Gastrocnemius medialis (tissue), 4 donors: ENCODE data around the gene FPGS.

Source experiments
- CTCF ChIP-seq, 5 experiments: fragments of 450-650 bp in 3 of 5; fragments of 200-600 bp in 2 of 5; sonication (generic) in 2 of 5; IDR thresholded peaks in 4 of 5; conservative IDR thresholded peaks in 1 of 5; 1 replicate in 4 of 5; 2 replicates in 1 of 5; pipeline ENCODE4 v1.5.1; 2016 to 2019; ENCODE audit warnings: antibody characterized with exemption in 5 of 5, mild to moderate bottlenecking in 3 of 5, moderate library complexity in 3 of 5
- POLR2A ChIP-seq, 2 donors: fragments of 450-650 bp; IDR thresholded peaks; one replicate each; pipeline ENCODE4 v1.6.1; 2017; ENCODE audit warnings: antibody characterized with exemption in 2 of 2, mild to moderate bottlenecking in 2 of 2, moderate library complexity in 2 of 2

DNA sequence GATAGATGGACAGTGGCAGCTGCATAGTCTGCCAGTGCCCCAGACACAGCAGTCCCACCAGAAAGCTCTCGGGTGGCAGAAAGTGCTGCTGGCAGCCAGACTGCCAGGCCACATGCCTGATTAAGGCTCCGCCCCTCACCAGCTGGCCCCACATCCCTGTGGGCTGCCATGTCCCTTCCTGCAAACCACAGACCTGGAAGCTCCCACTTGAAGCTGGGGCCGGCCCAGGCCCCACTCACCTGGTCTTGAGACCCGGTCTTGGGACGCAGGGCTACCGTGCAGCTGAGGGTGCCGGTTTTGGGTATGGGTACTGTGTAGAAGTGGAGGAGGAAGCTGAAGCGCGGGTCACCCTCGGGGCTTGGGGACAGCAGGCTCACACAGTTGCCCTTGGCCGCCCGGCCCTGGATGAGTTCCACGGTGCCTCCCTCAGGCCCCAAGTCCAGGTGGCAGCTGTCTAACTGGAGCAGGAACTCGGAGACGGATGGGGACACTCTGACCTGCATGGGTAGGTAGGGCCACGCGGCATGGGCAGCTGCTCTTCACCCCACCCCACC lies 15.3 kb downstream of the FPGS start:
- no peak for TF ChIP-seq CTCF (IDR thresholded peaks at IDR 0.05 in 4 of 5, conservative IDR thresholded peaks at IDR 0.05 in 1 of 5)
- no peak for TF ChIP-seq POLR2A (IDR thresholded peaks at IDR 0.05)
